Measurements from ENCODE around the gene PADI3. TPM values are rescaled to one million over a fixed set of nuclear protein-coding genes. Genes with fewer than 3 reads are reported as not detected.

The PADI3 gene
- total and polyA plus RNA-seq, 2 experiments from 2014 or later, result 0.37 to 0.80 TPM

DNA sequence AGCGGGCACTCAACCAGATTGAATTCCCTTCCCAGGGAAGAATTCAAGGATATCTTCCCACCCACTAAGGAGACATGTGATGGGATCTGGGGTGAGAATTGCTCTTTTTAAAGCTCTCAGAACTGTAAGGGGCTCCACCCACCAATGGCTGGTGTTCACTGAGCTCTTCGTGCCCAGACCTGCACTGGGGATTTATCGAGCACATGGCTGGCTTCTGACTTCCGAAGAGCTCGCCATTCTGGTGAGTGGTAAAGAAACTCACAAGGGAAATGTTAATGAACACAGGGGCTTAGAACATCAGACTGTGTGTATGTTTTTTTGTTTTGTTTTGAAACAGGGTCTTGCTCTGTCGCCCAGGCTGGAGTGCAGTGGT, 9.8 kb downstream of the PADI3 start:
- Histone ChIP-seq H3K4me2 (no peak overlapping the region), H3K27ac (ENCODE audit: low read depth) (no peak overlapping the region), H2AFZ (no peak overlapping the region), H3K9me2 (ENCODE audit: insufficient read depth) (no peaks in the 10 kb centered on the region), H3F3A (replicated peaks; ENCODE audit: low read depth) (no peaks in the 10 kb centered on the region), H3K79me2 (replicated peaks; ENCODE audit: insufficient read depth) (no peaks in the 10 kb centered on the region), H3K36me3 (ENCODE audit: insufficient read depth) (no peaks in the 10 kb centered on the region), H3K27me3 (ENCODE audit: insufficient read depth) (no peaks in the 10 kb centered on the region), H4K20me1 (replicated peaks; ENCODE audit: insufficient read depth) (no peaks in the 10 kb centered on the region), H3K4me3 (no peak overlapping the region), H3K4me1 (ENCODE audit: insufficient read depth) (no peaks in the 10 kb centered on the region)
- Mint-ChIP-seq H3K27me3 (ENCODE audit: insufficient read depth, low read depth, poor library complexity) (peaks cover 11% of the 10 kb centered on the region), H3K36me3 (ENCODE audit: low read depth) (no peaks in the 10 kb centered on the region), H3K4me1 (no peaks in the 10 kb centered on the region), H3K27ac (peak overlapping the region; percentile 84; the same call in 1 of the 2 replicates), H3K9me3 (no peaks in the 10 kb centered on the region), H3K4me3 (no peak overlapping the region)
- TF ChIP-seq NANOG (IDR thresholded peaks at IDR 0.05; ENCODE audit: borderline replicate concordance) (no peak), EZH2 (IDR thresholded peaks at IDR 0.05; ENCODE audit: low read depth, unreplicated experiment) (no peak), CREB1 (CRISPR knock-in tag; IDR thresholded peaks at IDR 0.05; ENCODE audit: low read depth) (no peak), STAT1 (IDR thresholded peaks at IDR 0.05; ENCODE audit: unreplicated experiment) (no peak), ZNF331 (CRISPR knock-in tag; IDR thresholded peaks at IDR 0.05; ENCODE audit: low read depth) (no peak), JUNB (IDR thresholded peaks at IDR 0.05; ENCODE audit: unreplicated experiment) (no peak), EZH2phosphoT487 (IDR thresholded peaks at IDR 0.05; ENCODE audit: unreplicated experiment) (no peak), POLR2AphosphoS5 (IDR thresholded peaks at IDR 0.05; ENCODE audit: low read depth) (no peak), ZNF114 (CRISPR knock-in tag; IDR thresholded peaks at IDR 0.05) (no peak)
- TF ChIP-seq, protein P1, sequence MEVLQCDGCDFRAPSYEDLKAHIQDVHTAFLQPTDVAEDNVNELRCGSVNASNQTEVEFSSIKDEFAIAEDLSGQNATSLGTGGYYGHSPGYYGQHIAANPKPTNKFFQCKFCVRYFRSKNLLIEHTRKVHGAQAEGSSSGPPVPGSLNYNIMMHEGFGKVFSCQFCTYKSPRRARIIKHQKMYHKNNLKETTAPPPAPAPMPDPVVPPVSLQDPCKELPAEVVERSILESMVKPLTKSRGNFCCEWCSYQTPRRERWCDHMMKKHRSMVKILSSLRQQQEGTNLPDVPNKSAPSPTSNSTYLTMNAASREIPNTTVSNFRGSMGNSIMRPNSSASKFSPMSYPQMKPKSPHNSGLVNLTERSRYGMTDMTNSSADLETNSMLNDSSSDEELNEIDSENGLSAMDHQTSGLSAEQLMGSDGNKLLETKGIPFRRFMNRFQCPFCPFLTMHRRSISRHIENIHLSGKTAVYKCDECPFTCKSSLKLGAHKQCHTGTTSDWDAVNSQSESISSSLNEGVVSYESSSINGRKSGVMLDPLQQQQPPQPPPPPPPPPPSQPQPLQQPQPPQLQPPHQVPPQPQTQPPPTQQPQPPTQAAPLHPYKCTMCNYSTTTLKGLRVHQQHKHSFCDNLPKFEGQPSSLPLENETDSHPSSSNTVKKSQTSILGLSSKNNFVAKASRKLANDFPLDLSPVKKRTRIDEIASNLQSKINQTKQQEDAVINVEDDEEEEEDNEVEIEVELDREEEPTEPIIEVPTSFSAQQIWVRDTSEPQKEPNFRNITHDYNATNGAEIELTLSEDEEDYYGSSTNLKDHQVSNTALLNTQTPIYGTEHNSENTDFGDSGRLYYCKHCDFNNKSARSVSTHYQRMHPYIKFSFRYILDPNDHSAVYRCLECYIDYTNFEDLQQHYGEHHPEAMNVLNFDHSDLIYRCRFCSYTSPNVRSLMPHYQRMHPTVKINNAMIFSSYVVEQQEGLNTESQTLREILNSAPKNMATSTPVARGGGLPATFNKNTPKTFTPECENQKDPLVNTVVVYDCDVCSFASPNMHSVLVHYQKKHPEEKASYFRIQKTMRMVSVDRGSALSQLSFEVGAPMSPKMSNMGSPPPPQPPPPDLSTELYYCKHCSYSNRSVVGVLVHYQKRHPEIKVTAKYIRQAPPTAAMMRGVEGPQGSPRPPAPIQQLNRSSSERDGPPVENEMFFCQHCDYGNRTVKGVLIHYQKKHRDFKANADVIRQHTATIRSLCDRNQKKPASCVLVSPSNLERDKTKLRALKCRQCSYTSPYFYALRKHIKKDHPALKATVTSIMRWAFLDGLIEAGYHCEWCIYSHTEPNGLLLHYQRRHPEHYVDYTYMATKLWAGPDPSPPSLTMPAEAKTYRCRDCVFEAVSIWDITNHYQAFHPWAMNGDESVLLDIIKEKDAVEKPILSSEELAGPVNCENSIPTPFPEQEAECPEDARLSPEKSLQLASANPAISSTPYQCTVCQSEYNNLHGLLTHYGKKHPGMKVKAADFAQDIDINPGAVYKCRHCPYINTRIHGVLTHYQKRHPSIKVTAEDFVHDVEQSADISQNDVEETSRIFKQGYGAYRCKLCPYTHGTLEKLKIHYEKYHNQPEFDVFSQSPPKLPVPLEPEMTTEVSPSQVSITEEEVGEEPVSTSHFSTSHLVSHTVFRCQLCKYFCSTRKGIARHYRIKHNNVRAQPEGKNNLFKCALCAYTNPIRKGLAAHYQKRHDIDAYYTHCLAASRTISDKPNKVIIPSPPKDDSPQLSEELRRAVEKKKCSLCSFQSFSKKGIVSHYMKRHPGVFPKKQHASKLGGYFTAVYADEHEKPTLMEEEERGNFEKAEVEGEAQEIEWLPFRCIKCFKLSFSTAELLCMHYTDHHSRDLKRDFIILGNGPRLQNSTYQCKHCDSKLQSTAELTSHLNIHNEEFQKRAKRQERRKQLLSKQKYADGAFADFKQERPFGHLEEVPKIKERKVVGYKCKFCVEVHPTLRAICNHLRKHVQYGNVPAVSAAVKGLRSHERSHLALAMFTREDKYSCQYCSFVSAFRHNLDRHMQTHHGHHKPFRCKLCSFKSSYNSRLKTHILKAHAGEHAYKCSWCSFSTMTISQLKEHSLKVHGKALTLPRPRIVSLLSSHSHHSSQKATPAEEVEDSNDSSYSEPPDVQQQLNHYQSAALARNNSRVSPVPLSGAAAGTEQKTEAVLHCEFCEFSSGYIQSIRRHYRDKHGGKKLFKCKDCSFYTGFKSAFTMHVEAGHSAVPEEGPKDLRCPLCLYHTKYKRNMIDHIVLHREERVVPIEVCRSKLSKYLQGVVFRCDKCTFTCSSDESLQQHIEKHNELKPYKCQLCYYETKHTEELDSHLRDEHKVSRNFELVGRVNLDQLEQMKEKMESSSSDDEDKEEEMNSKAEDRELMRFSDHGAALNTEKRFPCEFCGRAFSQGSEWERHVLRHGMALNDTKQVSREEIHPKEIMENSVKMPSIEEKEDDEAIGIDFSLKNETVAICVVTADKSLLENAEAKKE (CRISPR knock-in tag; IDR thresholded peaks at IDR 0.05), result no peak
- TF ChIP-seq, protein P2, sequence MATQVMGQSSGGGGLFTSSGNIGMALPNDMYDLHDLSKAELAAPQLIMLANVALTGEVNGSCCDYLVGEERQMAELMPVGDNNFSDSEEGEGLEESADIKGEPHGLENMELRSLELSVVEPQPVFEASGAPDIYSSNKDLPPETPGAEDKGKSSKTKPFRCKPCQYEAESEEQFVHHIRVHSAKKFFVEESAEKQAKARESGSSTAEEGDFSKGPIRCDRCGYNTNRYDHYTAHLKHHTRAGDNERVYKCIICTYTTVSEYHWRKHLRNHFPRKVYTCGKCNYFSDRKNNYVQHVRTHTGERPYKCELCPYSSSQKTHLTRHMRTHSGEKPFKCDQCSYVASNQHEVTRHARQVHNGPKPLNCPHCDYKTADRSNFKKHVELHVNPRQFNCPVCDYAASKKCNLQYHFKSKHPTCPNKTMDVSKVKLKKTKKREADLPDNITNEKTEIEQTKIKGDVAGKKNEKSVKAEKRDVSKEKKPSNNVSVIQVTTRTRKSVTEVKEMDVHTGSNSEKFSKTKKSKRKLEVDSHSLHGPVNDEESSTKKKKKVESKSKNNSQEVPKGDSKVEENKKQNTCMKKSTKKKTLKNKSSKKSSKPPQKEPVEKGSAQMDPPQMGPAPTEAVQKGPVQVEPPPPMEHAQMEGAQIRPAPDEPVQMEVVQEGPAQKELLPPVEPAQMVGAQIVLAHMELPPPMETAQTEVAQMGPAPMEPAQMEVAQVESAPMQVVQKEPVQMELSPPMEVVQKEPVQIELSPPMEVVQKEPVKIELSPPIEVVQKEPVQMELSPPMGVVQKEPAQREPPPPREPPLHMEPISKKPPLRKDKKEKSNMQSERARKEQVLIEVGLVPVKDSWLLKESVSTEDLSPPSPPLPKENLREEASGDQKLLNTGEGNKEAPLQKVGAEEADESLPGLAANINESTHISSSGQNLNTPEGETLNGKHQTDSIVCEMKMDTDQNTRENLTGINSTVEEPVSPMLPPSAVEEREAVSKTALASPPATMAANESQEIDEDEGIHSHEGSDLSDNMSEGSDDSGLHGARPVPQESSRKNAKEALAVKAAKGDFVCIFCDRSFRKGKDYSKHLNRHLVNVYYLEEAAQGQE (IDR thresholded peaks at IDR 0.05; ENCODE audit: unreplicated experiment), result no peak
- TF ChIP-seq, protein P3, sequence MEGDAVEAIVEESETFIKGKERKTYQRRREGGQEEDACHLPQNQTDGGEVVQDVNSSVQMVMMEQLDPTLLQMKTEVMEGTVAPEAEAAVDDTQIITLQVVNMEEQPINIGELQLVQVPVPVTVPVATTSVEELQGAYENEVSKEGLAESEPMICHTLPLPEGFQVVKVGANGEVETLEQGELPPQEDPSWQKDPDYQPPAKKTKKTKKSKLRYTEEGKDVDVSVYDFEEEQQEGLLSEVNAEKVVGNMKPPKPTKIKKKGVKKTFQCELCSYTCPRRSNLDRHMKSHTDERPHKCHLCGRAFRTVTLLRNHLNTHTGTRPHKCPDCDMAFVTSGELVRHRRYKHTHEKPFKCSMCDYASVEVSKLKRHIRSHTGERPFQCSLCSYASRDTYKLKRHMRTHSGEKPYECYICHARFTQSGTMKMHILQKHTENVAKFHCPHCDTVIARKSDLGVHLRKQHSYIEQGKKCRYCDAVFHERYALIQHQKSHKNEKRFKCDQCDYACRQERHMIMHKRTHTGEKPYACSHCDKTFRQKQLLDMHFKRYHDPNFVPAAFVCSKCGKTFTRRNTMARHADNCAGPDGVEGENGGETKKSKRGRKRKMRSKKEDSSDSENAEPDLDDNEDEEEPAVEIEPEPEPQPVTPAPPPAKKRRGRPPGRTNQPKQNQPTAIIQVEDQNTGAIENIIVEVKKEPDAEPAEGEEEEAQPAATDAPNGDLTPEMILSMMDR (conservative IDR thresholded peaks at IDR 0.05; ENCODE audit: low read depth in 2 of 2), result no peak
- TF ChIP-seq, protein P4, sequence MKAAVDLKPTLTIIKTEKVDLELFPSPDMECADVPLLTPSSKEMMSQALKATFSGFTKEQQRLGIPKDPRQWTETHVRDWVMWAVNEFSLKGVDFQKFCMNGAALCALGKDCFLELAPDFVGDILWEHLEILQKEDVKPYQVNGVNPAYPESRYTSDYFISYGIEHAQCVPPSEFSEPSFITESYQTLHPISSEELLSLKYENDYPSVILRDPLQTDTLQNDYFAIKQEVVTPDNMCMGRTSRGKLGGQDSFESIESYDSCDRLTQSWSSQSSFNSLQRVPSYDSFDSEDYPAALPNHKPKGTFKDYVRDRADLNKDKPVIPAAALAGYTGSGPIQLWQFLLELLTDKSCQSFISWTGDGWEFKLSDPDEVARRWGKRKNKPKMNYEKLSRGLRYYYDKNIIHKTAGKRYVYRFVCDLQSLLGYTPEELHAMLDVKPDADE (IDR thresholded peaks at IDR 0.05), result no peak
- no peak for ATAC-seq
- no peak for DNase-seq (ENCODE audit: low spot score)

Data from GM23338 (cell line).